HS-27A (cell line): ENCODE measurements around the gene ANKDD1B.

Experiments
- DNase-seq: peaks from one replicate; pipeline ENCODE4 v3.0.0-alpha.2; 2012; ENCODE audit warnings: low read depth, missing footprints

The ANKDD1B gene

DNA sequence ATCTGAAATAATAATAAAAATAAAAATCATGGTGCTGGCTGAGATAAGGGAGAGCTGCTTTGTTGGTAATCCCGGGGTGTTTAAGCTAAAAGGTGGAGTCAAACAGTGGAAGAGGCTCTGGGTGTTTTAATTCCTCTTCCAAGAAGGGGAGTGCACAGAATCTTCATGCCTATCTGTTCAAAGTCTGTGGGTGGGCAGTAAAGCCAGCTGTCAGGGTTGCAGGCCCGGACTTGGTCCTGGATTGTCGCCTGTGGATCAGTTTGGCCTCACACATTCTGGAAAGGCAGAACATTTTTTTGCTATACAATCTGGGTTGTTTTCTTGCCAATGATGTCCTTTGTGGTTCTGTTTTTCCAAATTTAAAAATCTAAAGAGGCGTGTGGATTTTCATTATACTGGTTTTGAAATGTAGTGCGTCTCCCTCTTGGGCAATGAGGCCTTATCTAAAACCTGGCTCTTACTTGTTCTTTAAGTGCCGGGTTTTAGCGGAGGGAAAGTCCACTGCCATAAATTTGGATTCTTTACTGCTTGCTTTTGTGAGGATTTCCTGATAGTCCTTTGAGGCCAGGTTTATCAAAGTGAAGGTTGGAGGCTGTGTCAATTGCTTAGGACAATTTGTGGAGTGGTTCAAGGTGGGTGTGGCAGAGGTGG lies 5.8 kb downstream of the ANKDD1B start:
- no peak for DNase-seq

DNA sequence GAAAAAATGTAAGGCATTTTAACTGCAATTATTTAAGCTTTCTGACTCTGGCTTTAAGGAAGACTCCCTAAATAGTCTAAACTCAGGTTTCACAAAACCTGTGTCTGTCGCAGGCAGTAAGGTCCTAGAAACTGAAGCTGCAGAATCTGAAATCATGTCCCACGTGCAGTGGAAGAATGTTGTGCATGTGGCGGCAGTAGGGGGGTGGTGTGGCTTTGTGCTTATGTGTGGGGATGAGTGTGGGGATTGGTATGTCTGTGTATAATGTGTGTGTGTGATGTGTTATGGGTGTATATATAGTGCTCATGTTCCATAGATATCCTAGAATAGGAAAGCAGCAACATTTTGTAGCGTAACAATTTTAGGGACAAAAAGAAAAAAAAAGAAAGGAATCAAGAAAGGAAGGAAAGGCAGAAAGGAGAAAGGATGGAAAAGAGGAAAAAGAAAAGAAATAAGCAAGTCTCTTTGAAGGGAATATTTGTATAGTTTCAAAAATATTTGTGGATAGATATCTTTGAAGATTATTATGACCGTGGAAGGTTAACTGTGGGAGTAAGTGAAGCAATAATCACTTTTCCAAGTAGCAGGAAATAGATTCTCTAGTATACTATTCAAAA lies 6.6 kb downstream of the ANKDD1B start:
- no peak for DNase-seq

- DNase-seq: no peak
Observed at GRCh38 chr5:75620184-75620959, 9.1 kb downstream of the ANKDD1B start.

GRCh38 chr5:75622564-75622963 lies 11.3 kb downstream of the ANKDD1B start:
- DNase-seq: no peak

- no peak for DNase-seq
Observed at GRCh38 chr5:75623846-75624245, 12.6 kb downstream of the ANKDD1B start.

DNA sequence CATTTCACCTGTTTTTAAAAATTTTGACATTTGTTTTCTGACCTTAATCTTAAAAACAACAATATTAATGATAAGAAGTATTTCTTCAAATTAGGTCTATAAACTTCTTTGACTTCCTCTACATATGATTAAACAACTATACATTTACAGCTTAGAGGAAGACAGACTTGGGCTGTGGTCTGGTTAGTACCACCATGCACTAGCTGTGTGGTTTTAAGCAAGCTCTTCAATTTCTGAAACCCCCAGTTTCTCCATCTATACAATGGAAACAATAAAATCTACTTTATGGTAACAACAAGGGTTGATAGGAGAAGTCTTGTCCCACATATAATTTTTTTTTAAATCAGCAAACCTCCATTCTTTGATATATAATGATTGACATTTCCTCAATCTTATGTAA lies 15.7 kb downstream of the ANKDD1B start:
- no peak for DNase-seq

GRCh38 chr5:75627801-75628200 lies 16.5 kb downstream of the ANKDD1B start:
- DNase-seq: no peak

DNA sequence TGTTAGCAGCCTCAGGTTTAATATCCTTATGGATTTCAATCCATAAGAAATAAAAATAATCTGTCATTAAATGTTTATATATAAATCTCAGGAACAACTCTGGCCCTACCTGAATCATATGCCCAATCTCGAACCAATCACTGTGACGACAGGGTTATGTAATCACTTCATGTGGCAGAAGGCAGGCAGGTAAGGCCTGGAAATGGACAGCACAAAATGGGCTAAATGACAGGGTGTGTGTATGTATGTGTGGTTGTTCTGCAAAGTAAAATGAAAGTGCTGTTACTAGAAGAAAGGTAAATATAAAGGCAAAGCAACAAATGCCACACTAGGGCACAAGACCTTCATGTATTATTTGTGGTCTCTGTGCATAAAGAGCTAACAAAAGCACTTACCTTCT lies 19.6 kb downstream of the ANKDD1B start:
- no peak for DNase-seq

DNA sequence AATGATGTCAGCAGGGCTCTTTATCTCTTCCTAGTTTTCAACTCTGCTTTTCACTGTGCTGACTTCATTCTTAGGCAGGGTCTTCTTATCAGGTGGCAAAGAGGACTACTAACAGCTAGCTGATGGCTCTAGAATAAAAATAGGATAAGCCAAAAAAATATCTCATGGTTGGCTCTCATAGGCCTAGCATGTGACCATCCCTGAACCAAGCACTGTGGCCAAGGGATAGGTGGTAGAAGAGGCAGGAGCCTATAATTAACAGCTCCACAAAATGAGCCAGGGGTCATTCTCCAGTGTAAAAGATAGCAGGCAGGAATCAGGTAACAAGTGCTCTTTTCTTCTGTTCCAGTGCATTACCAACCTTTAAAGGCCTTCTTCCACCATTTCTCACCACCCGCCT lies 21.1 kb downstream of the ANKDD1B start:
- no peak for DNase-seq

DNA sequence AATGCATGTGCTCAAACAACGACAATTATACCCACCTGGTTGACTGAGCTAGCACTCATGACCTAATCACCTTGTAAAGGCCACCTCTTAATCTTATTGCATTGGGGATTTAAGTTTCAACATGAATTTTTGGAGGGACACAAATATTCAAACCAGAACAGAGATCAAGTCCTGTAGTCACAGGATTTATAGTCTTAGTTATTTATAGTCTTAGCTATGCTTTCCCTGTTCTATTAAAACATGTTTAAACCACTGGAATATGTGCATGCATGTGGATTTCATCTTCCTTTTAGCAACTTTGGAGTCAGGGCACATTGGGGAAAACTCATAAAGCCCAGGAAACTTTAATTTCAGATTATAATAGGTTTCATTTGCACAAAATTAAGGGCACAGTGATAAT lies 26.7 kb downstream of the ANKDD1B start:
- DNase-seq: no peak

DNA sequence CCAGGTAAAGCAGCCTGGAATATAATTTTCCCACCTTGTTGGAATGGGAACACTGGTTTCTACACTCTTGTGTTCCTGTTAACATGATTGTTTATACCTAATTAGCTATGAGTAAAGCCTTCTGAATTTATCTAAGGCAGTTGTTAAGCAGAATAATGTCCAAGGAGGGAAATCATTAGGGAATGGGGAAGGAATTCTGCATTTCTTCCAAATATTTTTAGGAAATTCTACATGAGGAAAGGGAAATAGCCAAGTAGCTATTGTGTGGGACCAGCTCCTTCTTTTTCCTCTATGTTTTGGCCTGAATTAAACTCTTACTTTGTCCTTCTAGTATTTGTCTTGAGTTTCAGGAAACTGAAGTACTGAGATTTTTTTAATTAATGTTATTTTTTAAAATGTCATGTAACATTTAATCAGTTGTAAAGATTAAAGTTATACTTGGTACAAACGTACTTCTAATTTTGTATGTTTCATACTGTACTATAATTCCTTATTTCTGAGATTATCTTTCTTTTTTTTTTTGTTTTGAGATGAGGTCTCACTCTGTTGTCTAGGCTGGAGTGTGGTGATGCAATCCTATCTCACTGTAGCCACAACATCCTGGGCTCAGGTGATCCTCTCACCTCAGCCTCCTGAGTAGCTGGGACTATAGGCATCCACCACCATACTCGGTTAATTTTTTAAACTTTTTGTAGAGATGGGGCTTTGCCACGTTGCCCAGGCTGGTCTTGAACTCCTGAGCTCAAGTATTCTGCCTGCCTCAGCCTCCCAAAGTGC lies 28.5 kb downstream of the ANKDD1B start:
- no peak for DNase-seq

DNA sequence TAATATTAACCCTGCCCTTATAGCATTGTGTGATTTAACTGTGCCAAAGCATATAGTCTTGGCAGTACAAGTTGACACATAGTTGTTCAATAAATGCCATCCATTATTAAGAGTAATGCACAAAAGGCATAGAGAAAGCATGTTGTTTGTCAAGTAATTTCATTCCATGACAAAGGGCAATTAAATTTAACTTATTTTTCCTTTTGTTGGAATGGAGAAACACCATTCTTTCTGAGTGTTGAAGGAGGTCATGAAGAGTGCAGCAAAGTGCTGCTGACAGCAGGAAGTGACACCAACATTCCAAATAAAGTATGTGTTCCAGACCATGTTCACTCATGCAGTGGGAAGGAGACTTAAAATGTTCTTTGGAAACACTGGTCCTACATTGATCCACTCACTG lies 29.1 kb downstream of the ANKDD1B start:
- DNase-seq: no peak

- no peak for DNase-seq
Observed at GRCh38 chr5:75640826-75641225, 29.6 kb downstream of the ANKDD1B start.

DNA sequence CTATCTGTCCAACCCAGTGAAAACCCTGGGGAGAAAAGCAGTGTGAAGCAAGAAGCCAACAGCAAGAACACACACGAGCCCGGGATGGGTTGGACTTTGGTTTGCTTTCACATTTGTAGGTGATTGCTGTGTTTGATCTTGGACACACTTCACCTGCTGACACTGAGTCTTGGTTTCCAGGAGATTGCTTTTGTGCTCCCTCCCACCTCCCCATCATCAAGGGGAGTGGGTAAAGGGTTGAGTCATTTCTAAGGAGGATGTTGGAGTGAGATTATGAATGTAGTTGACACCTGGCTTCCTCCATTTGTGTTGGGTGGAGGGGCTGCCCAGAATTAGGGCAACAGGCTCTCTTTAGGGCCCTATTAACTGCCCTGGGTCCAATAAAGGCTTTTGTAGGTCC lies 37.5 kb downstream of the ANKDD1B start:
- no peak for DNase-seq

DNA sequence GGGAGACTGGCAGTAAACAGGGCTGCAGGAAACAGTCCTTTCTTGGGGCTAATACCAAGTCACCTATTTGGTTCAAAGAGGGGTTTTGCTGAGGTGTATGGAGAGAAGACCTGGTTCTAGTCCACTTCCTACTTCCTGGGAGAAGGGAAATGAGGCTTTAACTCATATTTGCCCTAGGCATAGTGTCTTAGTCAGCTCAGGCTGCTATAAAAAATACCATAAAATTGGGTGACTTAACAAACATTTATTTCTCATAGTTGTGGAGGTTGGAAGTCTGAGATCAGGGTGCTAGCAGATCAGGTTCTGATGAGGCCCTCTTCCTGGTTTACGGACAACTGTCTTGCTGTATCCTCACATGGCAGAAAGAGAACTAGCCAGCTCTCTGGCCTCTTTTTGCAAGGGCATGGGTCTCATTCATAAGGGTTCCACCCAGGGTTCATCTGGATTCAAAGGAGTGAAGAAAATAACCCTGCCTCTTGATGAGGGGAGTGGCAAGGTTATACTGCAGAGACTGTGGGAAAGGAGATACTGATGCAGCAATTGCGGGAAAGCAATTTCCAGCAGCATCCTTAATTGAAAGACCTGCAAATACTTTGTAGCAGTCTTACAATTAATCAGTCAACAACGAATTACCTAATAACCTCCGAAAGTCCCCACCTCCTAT lies 40.5 kb downstream of the ANKDD1B start:
- no peak for DNase-seq

DNA sequence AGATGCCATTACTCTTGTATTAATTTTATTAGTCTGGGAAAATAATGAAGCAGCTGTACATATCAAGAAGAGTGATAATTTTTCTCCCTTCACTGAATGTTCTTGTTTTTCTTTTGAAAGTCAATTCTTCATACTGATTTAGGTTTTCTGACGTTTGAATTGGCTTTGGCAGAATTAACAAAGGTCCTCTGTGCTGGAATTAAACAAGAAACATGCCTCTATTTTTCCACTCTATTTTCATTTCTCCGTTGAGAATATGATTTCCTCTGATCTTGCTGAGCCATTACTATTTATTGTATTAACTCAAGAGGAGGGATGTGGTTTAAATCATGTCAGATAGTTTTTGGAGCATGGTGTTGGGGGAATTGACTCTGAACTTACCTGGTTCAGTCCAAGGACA lies 42.3 kb downstream of the ANKDD1B start:
- no peak for DNase-seq

DNA sequence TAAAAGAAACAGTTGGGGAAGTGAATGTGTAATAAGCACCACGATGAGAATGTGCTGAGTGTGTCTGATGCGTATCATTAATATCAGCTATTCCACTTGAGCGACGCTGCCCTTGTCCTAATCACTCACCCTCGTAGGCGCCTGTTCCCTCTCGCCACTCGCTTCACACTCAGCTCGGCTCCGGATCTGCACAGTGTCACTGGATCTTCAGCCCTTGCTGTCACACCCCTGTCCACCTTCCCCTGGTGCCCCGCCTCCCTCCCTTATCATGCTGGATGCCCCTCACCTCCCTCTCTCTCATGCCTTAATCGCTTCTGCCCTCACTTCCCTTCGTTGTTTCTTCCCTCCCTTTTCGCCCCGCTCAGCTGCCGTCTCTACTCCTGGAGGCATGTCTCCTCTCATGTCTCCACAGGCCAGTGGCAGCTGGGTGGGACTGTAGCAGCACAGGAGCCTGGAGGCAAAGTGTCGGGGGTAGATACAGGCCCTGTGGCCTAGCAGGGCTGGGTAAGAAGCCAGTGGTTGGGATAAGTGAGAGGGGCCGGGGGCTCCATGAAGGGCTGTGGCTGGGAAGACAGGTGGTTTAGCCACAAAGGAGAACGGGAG lies 43.5 kb downstream of the ANKDD1B start:
- DNase-seq: no peak

DNA sequence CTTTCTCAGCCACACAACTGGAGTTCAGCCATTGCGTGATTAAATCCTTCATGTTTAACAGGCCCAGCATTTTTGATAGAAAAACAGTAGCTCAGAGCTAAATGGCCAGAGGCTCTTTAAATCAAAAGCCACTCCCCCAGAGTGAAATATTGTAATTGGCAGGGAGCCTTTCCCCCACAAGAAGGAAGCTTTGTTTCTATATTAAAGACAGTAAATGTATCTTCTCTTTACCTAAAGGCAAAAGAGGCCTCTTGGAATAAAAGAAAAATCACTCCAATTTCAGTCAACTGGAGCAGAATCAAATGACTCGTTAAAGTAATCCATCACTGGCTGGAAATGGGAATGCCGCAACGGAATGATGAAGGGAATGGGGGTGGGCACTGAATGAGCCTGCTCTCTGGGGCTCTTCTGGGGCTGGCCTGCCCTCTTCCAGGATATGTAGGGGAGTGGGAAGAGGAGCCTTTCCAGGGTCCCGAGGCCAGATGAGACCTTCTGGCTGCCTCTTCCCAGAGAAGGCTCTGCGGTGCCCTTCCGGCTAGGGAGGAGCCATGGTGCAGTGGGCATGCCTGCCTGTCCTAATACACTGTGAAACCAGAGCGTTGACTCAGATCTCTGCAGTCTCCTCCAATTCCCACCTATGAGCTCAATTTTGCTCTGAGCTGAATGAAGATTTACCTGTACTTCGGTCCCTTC lies 45.2 kb downstream of the ANKDD1B start:
- DNase-seq: no peak

DNA sequence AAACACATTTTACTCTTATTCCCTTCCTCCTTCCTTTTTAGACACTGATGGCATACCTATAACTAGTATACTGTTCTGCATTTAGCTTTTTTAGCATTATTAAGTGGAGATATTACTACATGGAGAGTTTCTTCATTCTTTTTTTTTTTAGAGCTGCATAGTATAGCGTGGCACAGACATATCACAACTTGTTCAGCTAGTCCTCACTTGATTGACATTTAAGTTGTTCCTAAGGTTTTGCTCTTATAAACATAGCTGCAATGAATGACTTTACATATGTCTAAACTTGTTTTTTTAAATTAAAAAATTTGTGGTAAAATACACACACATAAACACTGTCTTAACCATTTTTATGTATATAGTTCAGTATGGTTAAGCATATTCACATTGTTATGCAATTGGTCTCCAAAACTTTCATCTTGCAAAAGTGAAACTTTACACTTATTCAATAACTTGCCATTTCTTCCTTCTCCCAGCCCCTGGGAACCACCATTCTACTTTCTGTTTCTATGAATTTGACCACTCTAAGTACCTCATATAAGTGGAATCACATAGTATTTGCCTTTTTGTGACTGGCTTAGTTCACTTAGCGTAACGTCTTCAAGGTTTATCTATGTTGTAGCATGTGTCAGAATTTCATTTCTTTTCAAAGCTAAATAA lies 48.7 kb downstream of the ANKDD1B start:
- no peak for DNase-seq

- no peak for DNase-seq
Observed at GRCh38 chr5:75660678-75661465, 49.6 kb downstream of the ANKDD1B start.
